Measurements from ENCODE around the gene CD40. TPM values are rescaled to one million over a fixed set of nuclear protein-coding genes. Genes with fewer than 3 reads are reported as not detected.

The CD40 gene
- total and polyA plus RNA-seq, 4 donors = 20.4 to 55.0 (median 28.4) TPM

GRCh38 chr20:46156065-46156464 lies 38.0 kb downstream of the CD40 start:
- no peak for ATAC-seq (ENCODE audit: insufficient read depth, low FRiP score)
- peaks cover 0 to 18% (median 2%) of the 10 kb centered on the region in 3 donors for H3K27me3 ChIP-seq (ENCODE audit: control insufficient read depth in 3 of 3, insufficient read depth in 3 of 3, low read length in 2 of 3)
- no peak for TF ChIP-seq CTCF (IDR thresholded peaks at IDR 0.05; ENCODE audit: control extremely low read depth, extremely low read depth)
- no peaks in the 10 kb centered on the region for H3K9me3 ChIP-seq (ENCODE audit: control insufficient read depth in 4 of 4, insufficient read depth in 3 of 4, low read length in 3 of 4)
- H3K4me1 ChIP-seq (ENCODE audit: control insufficient read depth in 5 of 5, insufficient read depth in 5 of 5, low read length in 5 of 5) = no peaks in the 10 kb centered on the region
- H3K27ac ChIP-seq (ENCODE audit: low read depth in 1 of 2, low read length in 1 of 2) = no peak overlapping the region
- no peak overlapping the region for H3K4me3 ChIP-seq
- H3K9ac ChIP-seq (ENCODE audit: insufficient read depth in 1 of 2, low read length in 2 of 2) = no peak overlapping the region
- DNase-seq = no peak
- no peaks in the 10 kb centered on the region for H3K36me3 ChIP-seq (ENCODE audit: control insufficient read depth in 4 of 4, insufficient read depth in 4 of 4, low read length in 4 of 4)
- 47 to 56% methylated on average over 8 of the region's 8 CpGs for WGBS, 2 donors

- peaks cover 0 to 26% (median 2%) of the 10 kb centered on the region in 3 donors for H3K27me3 ChIP-seq (ENCODE audit: control insufficient read depth in 3 of 3, insufficient read depth in 3 of 3, low read length in 2 of 3)
- 71 to 77% methylated on average over 6 of the region's 6 CpGs for WGBS, 2 donors
- no peaks in the 10 kb centered on the region for H3K36me3 ChIP-seq (ENCODE audit: control insufficient read depth in 4 of 4, insufficient read depth in 4 of 4, low read length in 4 of 4)
These were observed 39.0 kb downstream of the CD40 start for GRCh38 chr20:46157076-46157592.

GRCh38 chr20:46157625-46158024 lies 39.5 kb downstream of the CD40 start:
- H3K9ac ChIP-seq (ENCODE audit: insufficient read depth in 1 of 2, low read length in 2 of 2) = no peak overlapping the region
- peaks cover 0 to 30% (median 2%) of the 10 kb centered on the region in 3 donors for H3K27me3 ChIP-seq (ENCODE audit: control insufficient read depth in 3 of 3, insufficient read depth in 3 of 3, low read length in 2 of 3)
- no peaks in the 10 kb centered on the region for H3K4me1 ChIP-seq (ENCODE audit: control insufficient read depth in 5 of 5, insufficient read depth in 5 of 5, low read length in 5 of 5)
- no peak overlapping the region for H3K27ac ChIP-seq (ENCODE audit: low read depth in 1 of 2, low read length in 1 of 2)
- H3K36me3 ChIP-seq (ENCODE audit: control insufficient read depth in 4 of 4, insufficient read depth in 4 of 4, low read length in 4 of 4) = no peaks in the 10 kb centered on the region
- H3K4me3 ChIP-seq = no peak overlapping the region
- no peak for TF ChIP-seq CTCF (IDR thresholded peaks at IDR 0.05; ENCODE audit: control extremely low read depth, extremely low read depth)
- DNase-seq (no peak), ATAC-seq (ENCODE audit: insufficient read depth, low FRiP score) (no peak)
- 58 to 71% methylated on average over 7 of the region's 7 CpGs for WGBS, 2 donors
- no peaks in the 10 kb centered on the region for H3K9me3 ChIP-seq (ENCODE audit: control insufficient read depth in 4 of 4, insufficient read depth in 3 of 4, low read length in 3 of 4)

More at GRCh38 chr20:46157076-46157592, 39.0 kb downstream of the CD40 start:
- DNase-seq (no peak), ATAC-seq (ENCODE audit: insufficient read depth, low FRiP score) (no peak)
- H3K9ac ChIP-seq (ENCODE audit: insufficient read depth in 1 of 2, low read length in 2 of 2) = no peak overlapping the region
- H3K9me3 ChIP-seq (ENCODE audit: control insufficient read depth in 4 of 4, insufficient read depth in 3 of 4, low read length in 3 of 4) = no peaks in the 10 kb centered on the region
- no peak overlapping the region for H3K27ac ChIP-seq (ENCODE audit: low read depth in 1 of 2, low read length in 1 of 2)
- H3K4me1 ChIP-seq (ENCODE audit: control insufficient read depth in 5 of 5, insufficient read depth in 5 of 5, low read length in 5 of 5) = no peaks in the 10 kb centered on the region
- TF ChIP-seq CTCF (IDR thresholded peaks at IDR 0.05; ENCODE audit: control extremely low read depth, extremely low read depth) = no peak
- no peak overlapping the region for H3K4me3 ChIP-seq

GRCh38 chr20:46158476-46158987 lies 40.4 kb downstream of the CD40 start:
- Histone ChIP-seq H3K9me3 (ENCODE audit: control insufficient read depth in 4 of 4, insufficient read depth in 3 of 4, low read length in 3 of 4) (no peaks in the 10 kb centered on the region), H3K27ac (ENCODE audit: low read depth in 1 of 2, low read length in 1 of 2) (no peak overlapping the region), H3K36me3 (ENCODE audit: control insufficient read depth in 4 of 4, insufficient read depth in 4 of 4, low read length in 4 of 4) (no peaks in the 10 kb centered on the region), H3K9ac (ENCODE audit: insufficient read depth in 1 of 2, low read length in 2 of 2) (no peak overlapping the region), H3K4me1 (ENCODE audit: control insufficient read depth in 5 of 5, insufficient read depth in 5 of 5, low read length in 5 of 5) (no peaks in the 10 kb centered on the region), H3K27me3 (ENCODE audit: control insufficient read depth in 3 of 3, insufficient read depth in 3 of 3, low read length in 2 of 3) (peaks cover 0 to 31% (median 2%) of the 10 kb centered on the region in 3 donors), H3K4me3 (no peak overlapping the region)
- TF ChIP-seq CTCF (IDR thresholded peaks at IDR 0.05; ENCODE audit: control extremely low read depth, extremely low read depth) = no peak
- 30 to 41% methylated on average over 5 of the region's 5 CpGs for WGBS, 2 donors
- no peak for DNase-seq
- ATAC-seq (ENCODE audit: insufficient read depth, low FRiP score) = no peak

All from lung (tissue), 12 donors.